Measurements from ENCODE around the gene DDX17.
A peak's percentile ranks its signal among the peaks of the same experiment; 100 is the strongest.

Gene DDX17

DNA sequence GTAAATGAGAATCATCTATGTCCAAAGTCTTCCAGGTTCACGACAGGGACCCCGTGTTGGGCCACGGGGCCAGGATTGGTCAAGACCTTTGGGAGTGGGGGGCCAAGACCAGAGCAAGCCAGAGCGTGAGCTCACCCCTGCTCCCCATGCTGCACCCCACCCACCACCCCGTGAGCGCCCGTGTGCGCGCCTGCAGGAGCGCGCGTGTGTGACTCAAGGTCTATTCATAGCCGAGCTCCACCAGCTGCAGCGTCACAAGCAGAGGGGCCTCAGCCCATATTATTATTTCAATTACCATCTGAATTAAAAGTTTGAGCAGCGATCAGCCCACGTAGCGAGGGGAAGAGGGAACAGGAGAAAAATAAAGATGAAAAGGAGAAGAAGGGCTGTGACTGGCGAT lies 56.3 kb downstream of the DDX17 start:
- H3K4me2 ChIP-seq (ENCODE audit: low read length, poor library complexity, severe bottlenecking), result no peak overlapping the region
- DNase-seq, result no peak
- no peak overlapping the region for H3K27ac ChIP-seq (ENCODE audit: low read length, poor library complexity, severe bottlenecking)
- no peak overlapping the region for H2BK15ac ChIP-seq (ENCODE audit: low read depth, poor library complexity, severe bottlenecking)
- no peak overlapping the region for H2AFZ ChIP-seq (ENCODE audit: low read depth, low read length)
- H2BK12ac ChIP-seq (ENCODE audit: low read length in 2 of 2), result no peak overlapping the region
- H3K18ac ChIP-seq (ENCODE audit: low read depth in 1 of 2, low read length in 2 of 2), result no peak overlapping the region
- H3K4me1 ChIP-seq (ENCODE audit: control insufficient read depth, insufficient read depth, low read depth, low read length), result peaks cover 8% of the 10 kb centered on the region
- no peaks in the 10 kb centered on the region for H3K9me3 ChIP-seq (ENCODE audit: control insufficient read depth, low read length)
- no peak overlapping the region for H3K23ac ChIP-seq (ENCODE audit: low read length in 2 of 2)
- no peak overlapping the region for H2BK5ac ChIP-seq (ENCODE audit: low read depth, low read length, poor library complexity, severe bottlenecking)
- no peak overlapping the region for H2BK120ac ChIP-seq (ENCODE audit: low read depth, low read length)
- H4K8ac ChIP-seq (ENCODE audit: low read length), result no peak overlapping the region
- no peaks in the 10 kb centered on the region for H3K79me1 ChIP-seq (replicated peaks; ENCODE audit: low read length, poor library complexity, severe bottlenecking)
- peaks cover 77 to 90% of the 10 kb centered on the region in 2 experiments for H3K27me3 ChIP-seq (ENCODE audit: control insufficient read depth in 1 of 2, insufficient read depth in 1 of 2, low read length in 2 of 2)
- 77% methylated on average over 17 of the region's 18 CpGs for WGBS
- H3K14ac ChIP-seq (ENCODE audit: low read length in 2 of 2), result no peak overlapping the region
- peaks cover 0 to 3% of the 10 kb centered on the region in 2 experiments for H3K36me3 ChIP-seq (ENCODE audit: control insufficient read depth in 1 of 2, insufficient read depth in 2 of 2, low read depth in 1 of 2, low read length in 2 of 2)
- no peak overlapping the region for H3K4ac ChIP-seq (ENCODE audit: low read depth in 1 of 2, low read length in 2 of 2)
- H2AK5ac ChIP-seq (ENCODE audit: low read length, severe bottlenecking), result no peak overlapping the region
- no peak overlapping the region for H3K9ac ChIP-seq (ENCODE audit: low read length)
- H3K4me3 ChIP-seq (ENCODE audit: insufficient read depth in 1 of 2, low read depth in 1 of 2, low read length in 2 of 2), result no peak overlapping the region
- H4K91ac ChIP-seq (ENCODE audit: low read length), result no peak overlapping the region

DNA sequence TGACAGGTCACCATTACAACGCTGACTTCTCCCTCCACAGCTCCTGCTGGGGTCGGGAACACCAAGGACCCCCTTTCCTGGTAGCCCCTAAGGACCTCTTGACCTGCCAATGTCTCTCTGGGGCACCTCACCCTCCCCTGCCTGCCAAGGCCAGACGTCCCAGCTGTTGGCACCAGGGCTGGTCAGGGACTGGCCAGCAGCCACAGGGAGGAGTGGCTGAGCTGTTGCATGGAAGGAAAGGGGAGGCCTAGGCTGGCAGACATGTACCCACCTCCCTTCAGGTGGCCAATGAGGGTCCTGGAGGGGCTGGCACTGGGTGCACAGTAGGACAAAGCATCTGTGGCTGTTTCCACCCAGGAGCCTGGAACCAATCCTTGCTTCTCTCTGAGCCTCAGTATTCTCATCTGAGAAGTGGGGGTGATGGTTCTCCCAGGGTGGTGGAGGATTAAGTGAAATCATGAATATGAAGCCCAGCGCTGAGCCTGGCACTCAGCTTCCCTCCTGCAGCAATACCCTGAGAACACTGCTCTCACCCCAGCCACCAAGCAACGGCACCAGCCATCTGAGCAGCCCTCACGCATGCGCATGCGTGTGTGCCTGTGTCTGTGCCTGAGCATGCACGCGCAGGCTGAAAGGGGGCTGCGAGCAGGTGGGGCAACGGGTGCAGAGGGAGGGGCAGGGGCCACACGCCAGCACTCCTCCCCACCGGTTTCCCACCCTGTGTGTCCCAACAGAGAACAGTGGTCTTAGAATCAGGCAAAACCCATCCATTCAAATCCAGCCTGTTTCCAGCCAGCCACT lies 57.0 kb downstream of the DDX17 start:
- H3K9ac ChIP-seq (ENCODE audit: low read length), result no peak overlapping the region
- H3K79me1 ChIP-seq (replicated peaks; ENCODE audit: low read length, poor library complexity, severe bottlenecking), result no peaks in the 10 kb centered on the region
- no peak overlapping the region for H2BK5ac ChIP-seq (ENCODE audit: low read depth, low read length, poor library complexity, severe bottlenecking)
- peaks cover 0 to 2% of the 10 kb centered on the region in 2 experiments for H3K36me3 ChIP-seq (ENCODE audit: control insufficient read depth in 1 of 2, insufficient read depth in 2 of 2, low read depth in 1 of 2, low read length in 2 of 2)
- peak overlapping the region; percentile 55 for H4K91ac ChIP-seq (ENCODE audit: low read length)
- H2AK5ac ChIP-seq (ENCODE audit: low read length, severe bottlenecking), result no peak overlapping the region
- H3K4me2 ChIP-seq (ENCODE audit: low read length, poor library complexity, severe bottlenecking), result no peak overlapping the region
- H3K9me3 ChIP-seq (ENCODE audit: control insufficient read depth, low read length), result no peaks in the 10 kb centered on the region
- no peak for DNase-seq
- H2BK12ac ChIP-seq (ENCODE audit: low read length in 2 of 2), result peak overlapping the region in 1 of 2 experiments; percentile 12
- no peak overlapping the region for H3K18ac ChIP-seq (ENCODE audit: low read depth in 1 of 2, low read length in 2 of 2)
- peak overlapping the region in 1 of 2 experiments; percentile 5 for H3K23ac ChIP-seq (ENCODE audit: low read length in 2 of 2)
- no peak overlapping the region for H4K8ac ChIP-seq (ENCODE audit: low read length)
- no peak overlapping the region for H2BK15ac ChIP-seq (ENCODE audit: low read depth, poor library complexity, severe bottlenecking)
- no peak overlapping the region for H3K4ac ChIP-seq (ENCODE audit: low read depth in 1 of 2, low read length in 2 of 2)
- H3K27me3 ChIP-seq (ENCODE audit: control insufficient read depth in 1 of 2, insufficient read depth in 1 of 2, low read length in 2 of 2), result peaks cover 78 to 90% of the 10 kb centered on the region in 2 experiments
- H2BK120ac ChIP-seq (ENCODE audit: low read depth, low read length), result no peak overlapping the region
- no peak overlapping the region for H2AFZ ChIP-seq (ENCODE audit: low read depth, low read length)
- H3K4me1 ChIP-seq (ENCODE audit: control insufficient read depth, insufficient read depth, low read depth, low read length), result peaks cover 2% of the 10 kb centered on the region
- H3K27ac ChIP-seq (ENCODE audit: low read length, poor library complexity, severe bottlenecking), result no peak overlapping the region
- H3K14ac ChIP-seq (ENCODE audit: low read length in 2 of 2), result no peak overlapping the region
- 80% methylated on average over 14 of the region's 14 CpGs for WGBS
- peak overlapping the region in 1 of 2 experiments; percentile 14 for H3K4me3 ChIP-seq (ENCODE audit: insufficient read depth in 1 of 2, low read depth in 1 of 2, low read length in 2 of 2)

DNA sequence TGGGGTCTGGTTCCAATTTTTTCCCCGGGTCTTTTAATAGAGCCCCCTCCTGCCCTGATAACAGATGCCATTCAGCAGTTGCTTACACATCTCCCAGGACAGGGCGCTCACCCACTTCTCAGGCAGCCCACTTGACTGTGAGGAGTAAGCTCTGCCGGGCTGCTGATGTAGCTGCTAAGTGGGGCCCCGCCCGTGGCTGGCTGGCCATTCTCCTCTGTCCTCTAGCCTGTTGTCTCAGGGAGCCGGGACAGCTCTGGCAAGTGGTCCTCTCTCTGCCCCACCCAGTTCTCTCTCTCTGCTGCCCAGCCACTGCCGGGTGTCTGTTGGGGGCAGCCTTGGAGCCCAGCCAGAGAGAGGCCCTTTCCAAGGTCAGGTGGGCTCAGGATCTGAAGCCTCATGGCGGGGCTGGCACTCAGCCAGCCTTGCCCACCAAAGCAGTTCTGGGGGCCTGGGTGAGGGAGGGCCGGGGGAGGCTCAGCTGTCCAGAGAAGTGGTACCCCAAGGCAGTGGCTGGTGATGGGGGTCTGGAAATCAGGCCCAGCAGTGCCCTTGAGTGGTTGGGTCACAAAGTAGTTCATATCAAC lies 60.0 kb downstream of the DDX17 start:
- Histone ChIP-seq H2BK12ac (ENCODE audit: low read length in 2 of 2) (no peak overlapping the region), H3K18ac (ENCODE audit: low read depth in 1 of 2, low read length in 2 of 2) (no peak overlapping the region), H3K23ac (ENCODE audit: low read length in 2 of 2) (peak overlapping the region in 1 of 2 experiments; percentile 73), H3K9ac (ENCODE audit: low read length) (no peak overlapping the region), H3K4me1 (ENCODE audit: control insufficient read depth, insufficient read depth, low read depth, low read length) (peaks cover 11% of the 10 kb centered on the region), H3K27ac (ENCODE audit: low read length, poor library complexity, severe bottlenecking) (no peak overlapping the region), H2BK120ac (ENCODE audit: low read depth, low read length) (no peak overlapping the region), H4K8ac (ENCODE audit: low read length) (no peak overlapping the region), H3K27me3 (ENCODE audit: control insufficient read depth in 1 of 2, insufficient read depth in 1 of 2, low read length in 2 of 2) (peaks cover 77 to 87% of the 10 kb centered on the region in 2 experiments), H2AFZ (ENCODE audit: low read depth, low read length) (no peak overlapping the region), H3K79me1 (replicated peaks; ENCODE audit: low read length, poor library complexity, severe bottlenecking) (no peaks in the 10 kb centered on the region), H3K4ac (ENCODE audit: low read depth in 1 of 2, low read length in 2 of 2) (no peak overlapping the region), H3K36me3 (ENCODE audit: control insufficient read depth in 1 of 2, insufficient read depth in 2 of 2, low read depth in 1 of 2, low read length in 2 of 2) (no peaks in the 10 kb centered on the region), H3K14ac (ENCODE audit: low read length in 2 of 2) (no peak overlapping the region), H2BK5ac (ENCODE audit: low read depth, low read length, poor library complexity, severe bottlenecking) (no peak overlapping the region), H3K4me3 (ENCODE audit: insufficient read depth in 1 of 2, low read depth in 1 of 2, low read length in 2 of 2) (no peak overlapping the region), H2BK15ac (ENCODE audit: low read depth, poor library complexity, severe bottlenecking) (no peak overlapping the region), H4K91ac (ENCODE audit: low read length) (no peak overlapping the region), H2AK5ac (ENCODE audit: low read length, severe bottlenecking) (no peak overlapping the region), H3K9me3 (ENCODE audit: control insufficient read depth, low read length) (no peaks in the 10 kb centered on the region), H3K4me2 (ENCODE audit: low read length, poor library complexity, severe bottlenecking) (no peak overlapping the region)
- no peak for DNase-seq
- WGBS, result 75% methylated on average over 8 of the region's 9 CpGs

DNA sequence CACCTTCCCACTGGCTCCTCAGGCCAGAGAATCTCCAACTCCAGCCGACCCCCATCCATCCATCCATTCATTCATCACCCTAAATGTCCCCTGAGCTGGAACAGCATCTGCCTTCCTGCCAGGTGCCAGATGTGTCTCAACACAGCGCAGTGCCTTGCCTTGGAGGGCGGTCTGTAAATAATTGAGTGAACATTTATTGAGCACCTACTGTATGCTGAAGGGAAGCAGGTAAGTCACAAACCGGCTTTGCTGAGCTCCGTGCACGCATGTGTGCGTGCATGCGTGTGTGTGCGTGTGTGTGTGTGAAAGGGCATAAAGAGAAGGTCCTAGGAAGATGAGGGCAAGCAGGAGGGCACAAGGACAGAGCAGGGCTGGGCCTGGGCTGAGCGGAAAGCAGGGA lies 61.3 kb downstream of the DDX17 start:
- Histone ChIP-seq H2BK120ac (ENCODE audit: low read depth, low read length) (no peak overlapping the region), H3K18ac (ENCODE audit: low read depth in 1 of 2, low read length in 2 of 2) (no peak overlapping the region), H3K79me1 (replicated peaks; ENCODE audit: low read length, poor library complexity, severe bottlenecking) (no peaks in the 10 kb centered on the region), H3K4me2 (ENCODE audit: low read length, poor library complexity, severe bottlenecking) (no peak overlapping the region), H3K9ac (ENCODE audit: low read length) (no peak overlapping the region), H3K9me3 (ENCODE audit: control insufficient read depth, low read length) (no peaks in the 10 kb centered on the region), H3K4me1 (ENCODE audit: control insufficient read depth, insufficient read depth, low read depth, low read length) (peaks cover 11% of the 10 kb centered on the region), H3K4ac (ENCODE audit: low read depth in 1 of 2, low read length in 2 of 2) (no peak overlapping the region), H3K36me3 (ENCODE audit: control insufficient read depth in 1 of 2, insufficient read depth in 2 of 2, low read depth in 1 of 2, low read length in 2 of 2) (no peaks in the 10 kb centered on the region), H4K8ac (ENCODE audit: low read length) (no peak overlapping the region), H4K91ac (ENCODE audit: low read length) (peak overlapping the region; percentile 35), H3K27ac (ENCODE audit: low read length, poor library complexity, severe bottlenecking) (no peak overlapping the region), H3K27me3 (ENCODE audit: control insufficient read depth in 1 of 2, insufficient read depth in 1 of 2, low read length in 2 of 2) (peaks cover 72 to 86% of the 10 kb centered on the region in 2 experiments), H2BK5ac (ENCODE audit: low read depth, low read length, poor library complexity, severe bottlenecking) (no peak overlapping the region), H3K14ac (ENCODE audit: low read length in 2 of 2) (no peak overlapping the region), H2AFZ (ENCODE audit: low read depth, low read length) (no peak overlapping the region), H3K23ac (ENCODE audit: low read length in 2 of 2) (no peak overlapping the region), H3K4me3 (ENCODE audit: insufficient read depth in 1 of 2, low read depth in 1 of 2, low read length in 2 of 2) (no peak overlapping the region), H2BK12ac (ENCODE audit: low read length in 2 of 2) (no peak overlapping the region), H2BK15ac (ENCODE audit: low read depth, poor library complexity, severe bottlenecking) (no peak overlapping the region), H2AK5ac (ENCODE audit: low read length, severe bottlenecking) (no peak overlapping the region)
- WGBS, result 94% methylated on average over 10 of the region's 10 CpGs
- no peak for DNase-seq

All from mesenchymal stem cell (in vitro differentiated cells and primary cell).